GM21576 (cell line): ENCODE data around the gene KRT37.

Experiments
- ATAC-seq: cut with Tn5 transposase; IDR thresholded peaks from one replicate; pipeline ENCODE4 v1.9.1; 2021; ENCODE audit warnings: mild to moderate bottlenecking, moderate library complexity; ENCODE audit not compliant: unreplicated experiment

KRT37 gene

GRCh38 chr17:41424111-41424635 lies at the start of gene KRT37:
KRT37 (minus strand) TSS chr17:41424585; CDS start chr17:41424523, 62 bp downstream.
- ATAC-seq = no peak

DNA sequence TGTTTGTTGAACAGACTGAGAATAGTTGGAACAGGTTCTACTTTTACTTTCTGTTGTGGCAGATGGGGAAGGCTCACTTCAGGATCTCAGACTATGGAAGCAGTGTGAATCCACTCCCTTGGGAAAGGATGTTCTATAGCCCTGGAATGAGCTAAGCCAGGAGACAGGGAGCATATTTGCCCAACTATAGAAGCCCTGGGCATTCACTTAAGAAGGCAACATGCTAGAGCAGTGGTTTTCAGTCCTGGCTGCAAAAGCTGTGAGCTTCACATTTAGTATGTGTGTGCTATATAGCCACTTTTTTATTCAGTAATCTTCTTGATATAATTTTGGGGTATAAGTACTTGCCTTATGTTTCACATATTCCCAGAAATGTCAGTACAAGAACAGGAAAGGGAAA lies 44.0 kb upstream of the KRT37 start:
- ATAC-seq = no peak

- ATAC-seq = no peak
Measured at GRCh38 chr17:41467561-41467960, 43.2 kb upstream of the KRT37 start.

- no peak for ATAC-seq
Measured at GRCh38 chr17:41466988-41467387, 42.6 kb upstream of the KRT37 start, which contains the start of gene KRT32. KRT32 (minus strand) TSS chr17:41467386; CDS start chr17:41467325, 61 bp downstream.

GRCh38 chr17:41464682-41465081 lies 40.3 kb upstream of the KRT37 start:
- ATAC-seq = no peak

DNA sequence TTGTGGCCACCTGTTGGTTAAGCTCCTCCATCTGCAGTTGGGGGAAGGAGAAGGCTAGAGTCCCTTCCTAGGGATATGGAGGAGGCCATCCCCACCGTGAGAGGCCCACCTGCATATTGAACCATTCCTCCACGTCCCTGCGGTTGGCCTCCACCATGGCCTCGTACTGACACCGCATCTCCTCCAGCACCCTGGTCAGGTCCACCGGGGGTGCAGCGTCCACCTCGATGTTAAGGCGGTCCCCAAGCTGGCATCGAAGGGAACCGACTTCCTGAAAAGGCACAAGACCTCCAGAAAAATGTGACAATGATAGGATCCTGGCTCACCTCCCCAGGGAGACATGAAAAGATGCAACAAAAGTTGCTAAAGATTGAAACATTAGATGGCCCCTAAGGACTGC lies 39.8 kb upstream of the KRT37 start:
- ATAC-seq = no peak

DNA sequence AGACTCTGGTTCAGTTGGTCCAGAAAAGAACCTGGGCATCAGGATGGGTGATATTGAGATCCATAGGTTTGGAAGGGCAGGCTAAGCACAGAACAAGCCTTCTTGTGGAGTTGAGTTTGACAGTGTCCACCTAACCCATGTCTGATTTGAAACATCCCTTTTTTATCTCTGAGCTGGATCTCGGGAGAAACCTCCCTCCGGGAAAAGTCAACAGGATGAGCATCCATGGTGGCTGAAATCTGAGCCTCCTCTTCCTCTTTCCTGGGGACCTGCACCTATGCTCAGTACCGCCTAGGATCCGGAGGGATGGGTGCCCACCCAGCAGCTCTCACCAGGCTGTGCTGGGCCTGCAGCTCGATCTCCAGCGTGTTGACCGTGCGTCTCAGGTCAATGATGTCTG lies 39.4 kb upstream of the KRT37 start:
- ATAC-seq = no peak

- no peak for ATAC-seq
Measured at GRCh38 chr17:41462705-41463104, 38.3 kb upstream of the KRT37 start.

DNA sequence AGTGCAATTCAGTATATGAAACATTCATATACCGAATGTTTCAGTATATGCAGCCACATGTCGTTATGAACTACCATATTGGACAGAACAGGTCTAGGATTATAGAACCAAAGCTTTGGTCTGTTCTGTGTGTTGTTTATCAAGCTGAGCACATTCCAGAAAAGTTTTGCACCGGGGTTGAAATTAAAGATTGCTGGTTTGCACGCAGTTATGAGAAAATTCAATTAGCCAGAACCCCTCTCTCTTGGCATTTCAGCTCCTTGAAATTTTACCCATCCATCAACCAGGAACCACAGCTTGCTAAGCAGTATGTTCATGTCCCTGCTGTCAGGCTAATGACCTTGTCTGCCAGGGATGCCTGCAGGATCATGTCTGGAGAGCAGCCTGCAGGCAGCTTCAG lies 33.3 kb upstream of the KRT37 start:
- ATAC-seq = no peak

DNA sequence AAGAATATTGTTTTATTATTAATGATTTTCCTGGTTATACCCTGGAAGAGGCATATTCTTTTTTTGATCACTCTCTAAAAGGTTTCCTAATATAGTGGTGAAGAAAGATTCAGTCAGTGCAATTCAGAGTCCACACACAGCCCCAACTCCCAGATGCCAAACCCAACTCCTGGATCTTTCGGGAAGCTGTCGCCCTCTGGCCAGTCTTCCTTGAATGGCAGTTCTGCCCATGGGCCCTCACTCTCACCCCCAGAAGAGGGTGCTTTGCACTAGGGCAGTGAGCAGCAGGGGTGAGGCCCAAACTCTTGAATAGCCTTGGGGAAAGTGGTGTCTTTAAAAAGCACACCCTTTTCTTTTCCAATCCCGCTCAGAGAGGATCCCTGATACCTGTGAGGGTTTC lies 31.8 kb upstream of the KRT37 start:
- ATAC-seq = no peak

- no peak for ATAC-seq
Measured at GRCh38 chr17:41455236-41455635, 30.9 kb upstream of the KRT37 start.

GRCh38 chr17:41453066-41453465 lies 28.7 kb upstream of the KRT37 start:
- no peak for ATAC-seq

GRCh38 chr17:41452281-41452680 lies 27.9 kb upstream of the KRT37 start:
- ATAC-seq = no peak

- ATAC-seq = no peak
Measured at GRCh38 chr17:41451154-41451728, 26.9 kb upstream of the KRT37 start.

GRCh38 chr17:41449008-41449407 lies 24.6 kb upstream of the KRT37 start:
- no peak for ATAC-seq

DNA sequence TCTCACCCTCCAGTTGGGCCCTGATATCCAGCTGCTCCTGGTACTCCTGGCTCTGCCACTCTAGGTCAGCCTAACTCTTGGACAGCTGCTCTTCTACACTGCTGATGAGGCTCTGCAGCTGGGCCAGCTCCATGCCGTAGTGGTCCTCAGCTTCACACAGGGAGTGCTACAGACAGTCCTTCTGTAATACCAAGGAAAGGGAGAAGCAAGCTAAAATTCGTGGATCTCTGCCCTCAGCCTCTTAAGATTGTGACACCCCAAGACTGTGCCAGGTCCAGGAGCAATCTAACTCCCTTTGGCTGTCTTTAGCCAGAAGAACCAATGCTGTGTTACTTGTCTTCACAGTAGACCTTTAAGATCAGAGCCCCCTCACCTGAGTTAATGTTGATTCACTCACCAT lies 24.1 kb upstream of the KRT37 start:
- ATAC-seq = no peak

DNA sequence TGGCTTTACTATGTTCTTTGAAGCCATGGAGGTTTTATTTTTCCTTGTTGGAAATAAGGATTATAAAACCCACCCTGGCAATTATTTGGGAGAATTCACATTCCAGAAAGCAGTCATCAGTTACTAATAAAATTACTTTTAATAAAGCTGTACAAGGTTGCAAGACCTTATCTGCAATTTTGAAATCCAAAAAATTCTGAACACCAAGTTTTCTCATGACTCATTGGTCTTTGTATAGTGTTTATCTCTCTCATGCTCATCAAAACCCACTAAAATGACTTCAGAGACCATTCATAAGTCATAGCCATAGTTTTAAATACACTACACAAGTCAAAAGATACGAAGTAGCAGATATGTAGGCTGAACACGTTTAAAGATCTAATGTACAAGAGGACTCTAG lies 22.4 kb upstream of the KRT37 start:
- no peak for ATAC-seq

DNA sequence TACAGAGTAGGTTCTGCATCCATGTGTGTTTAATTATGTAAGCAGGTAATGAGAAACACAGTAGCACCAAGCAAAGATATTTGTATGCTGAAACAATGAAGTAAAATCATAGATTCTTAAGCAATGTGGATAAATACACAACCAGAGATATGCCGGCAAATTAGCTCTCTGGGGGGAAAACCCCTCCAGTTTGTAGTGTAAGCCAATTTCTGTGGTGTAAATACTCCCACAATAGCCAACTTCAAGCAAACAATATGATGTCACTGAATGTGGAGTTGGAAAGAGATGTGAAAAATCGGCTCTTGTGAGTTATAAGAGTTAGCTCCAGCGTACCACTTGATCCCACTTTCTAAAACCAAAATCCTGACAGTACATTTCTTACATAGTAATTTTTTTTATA lies 20.3 kb upstream of the KRT37 start:
- ATAC-seq = no peak

GRCh38 chr17:41444186-41444585 lies 19.8 kb upstream of the KRT37 start:
- ATAC-seq = no peak

GRCh38 chr17:41442739-41443138 lies 18.4 kb upstream of the KRT37 start:
- no peak for ATAC-seq

- ATAC-seq = no peak
Measured at GRCh38 chr17:41440531-41441033, 16.2 kb upstream of the KRT37 start, which contains the start of gene KRT38. KRT38 (minus strand) TSS chr17:41440983; CDS start chr17:41440921, 62 bp downstream.

- no peak for ATAC-seq
Measured at GRCh38 chr17:41439375-41439774, 15.0 kb upstream of the KRT37 start.

DNA sequence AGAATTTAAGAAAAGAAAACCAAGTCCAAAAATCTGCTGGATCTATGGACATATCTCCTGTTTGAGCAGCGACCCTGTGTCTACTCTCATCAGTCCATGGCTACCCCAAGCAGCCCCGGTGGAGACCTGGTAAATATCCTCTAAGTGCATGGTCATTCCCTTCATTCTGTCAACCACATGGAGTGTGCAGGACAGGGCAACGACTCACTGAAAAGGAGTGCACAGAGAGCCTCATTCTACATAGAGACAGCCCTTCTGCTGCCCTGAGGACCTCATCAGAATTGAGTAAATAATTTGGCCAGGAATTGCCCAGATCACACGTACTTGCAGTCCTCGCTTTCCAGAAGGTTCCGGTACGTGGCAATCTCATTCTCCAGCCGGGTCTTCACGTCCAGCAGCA lies 13.4 kb upstream of the KRT37 start:
- no peak for ATAC-seq
